Fibroblast of villous mesenchyme (primary cell): ENCODE data around the gene YARS2. TPM values are rescaled to one million over a fixed set of nuclear protein-coding genes. Genes with fewer than 3 reads are reported as not detected.

ENCODE experiments used
- DNase-seq: peaks from one replicate; pipeline ENCODE4 v3.0.0-alpha.2; 2010; ENCODE audit warnings: low read depth
- H3K4me3 ChIP-seq: 2 replicates; pipeline ENCODE4 v1.5.1; 2011; ENCODE audit warnings: low read depth, mild to moderate bottlenecking, low read length
- CTCF ChIP-seq: IDR thresholded peaks from 2 replicates; pipeline ENCODE4 v1.5.1; 2012; ENCODE audit warnings: low read depth, mild to moderate bottlenecking, low read length; ENCODE audit not compliant: insufficient read depth
- small RNA-seq: library from RNA; depleted of rRNA; stranded (forward); fragments of <200 nt; gene quantifications from one replicate; pipeline ENCODE3, GENCODE V24; 2012
- total RNA-seq: library from RNA; depleted of rRNA; stranded (reverse); fragments of >200 nt; gene quantifications from 2 replicates; pipeline ENCODE4 v1.2.3, GENCODE V29; 2012

YARS2 gene
- total RNA-seq, 1 donor = 32.8 TPM

GRCh38 chr12:32697445-32697844 lies 58.3 kb downstream of the YARS2 start:
- no peak for TF ChIP-seq CTCF
- H3K4me3 ChIP-seq = no peak overlapping the region
- DNase-seq = no peak

Small RNA genes lying within 50 kb of the gene (small RNA-seq; reads per million reads assigned to genes)
- gene RF00019 = not detected

Other genes with a start within 250 kb of the YARS2 start
- gene DNM1L, start 76.6 kb downstream of the YARS2 start, total RNA-seq = 76.0 and 103 TPM in 2 replicates
- 2.3 and 9.5 TPM in 2 replicates for gene PKP2, start 140.9 kb upstream of the YARS2 start, total RNA-seq